ENCODE data around the gene CITED4. TPM values are rescaled to one million over a fixed set of nuclear protein-coding genes. Genes with fewer than 3 reads are reported as not detected.

Gene CITED4
- total RNA-seq, 1 experiment from 2014 or later = 7.8 TPM

DNA sequence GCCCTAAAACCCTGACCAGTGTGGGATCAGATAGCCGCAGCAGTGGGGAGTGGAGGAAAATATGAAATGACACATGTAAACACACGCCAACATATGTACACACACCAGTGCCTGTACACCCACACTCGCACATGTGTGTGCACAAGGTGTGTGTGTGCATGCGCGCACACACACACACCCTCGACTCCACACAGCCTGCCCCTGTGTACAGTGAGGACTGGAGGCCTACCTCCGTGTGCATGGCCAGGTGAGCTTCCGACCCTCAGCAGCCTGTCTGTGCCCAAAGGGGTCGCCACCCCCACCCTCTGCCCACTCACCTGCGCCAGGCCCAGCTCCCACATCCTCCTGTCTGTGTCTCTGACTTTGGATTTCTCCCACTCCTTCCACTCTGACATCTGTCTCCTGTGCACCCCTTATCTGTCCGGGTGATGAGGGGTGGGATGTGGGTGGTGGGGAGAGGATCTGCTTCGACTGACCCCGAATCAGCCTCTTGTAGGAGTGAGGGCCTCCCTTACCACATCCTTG lies 31.7 kb downstream of the CITED4 start:
- intact Hi-C loops (cut with micrococcal nuclease) = no loop called here
- Histone ChIP-seq H2AFZ (ENCODE audit: low read depth, low read length, poor library complexity, severe bottlenecking) (no peak overlapping the region), H3K4me3 (replicated peaks in 1 of 2; ENCODE audit: low read depth in 1 of 2, low read length in 2 of 2) (no peak overlapping the region), H3K4me1 (ENCODE audit: control insufficient read depth in 1 of 2, insufficient read depth in 2 of 2, low read length in 2 of 2) (no peaks in the 10 kb centered on the region), H3K79me2 (ENCODE audit: insufficient read depth, low read length) (no peaks in the 10 kb centered on the region), H3K27ac (ENCODE audit: low read depth, low read length) (no peak overlapping the region), H3K27me3 (ENCODE audit: insufficient read depth, low read length) (no peaks in the 10 kb centered on the region), H3K9me3 (ENCODE audit: control insufficient read depth in 1 of 2, insufficient read depth in 1 of 2, low read depth in 1 of 2, low read length in 2 of 2) (no peaks in the 10 kb centered on the region), H3K4me2 (ENCODE audit: low read length) (no peak overlapping the region), H3K9me2 (ENCODE audit: insufficient read depth) (no peaks in the 10 kb centered on the region), H3K9ac (ENCODE audit: low read length) (no peak overlapping the region), H3K36me3 (ENCODE audit: control insufficient read depth in 1 of 2, insufficient read depth in 2 of 2, low read length in 2 of 2) (no peaks in the 10 kb centered on the region), H4K20me1 (ENCODE audit: insufficient read depth) (no peaks in the 10 kb centered on the region)
- no peak for DNase-seq (ENCODE audit: low read depth, low spot score)
- RAD21 ChIA-PET (ENCODE audit: low non-redundant PET in 1 of 2, low total read pairs in 2 of 2, uncharacterized antibody in 2 of 2, unreplicated experiment in 2 of 2) = no interaction called here
- BruUV-seq (replicated peaks) = no TSS peak
- ATAC-seq = no peak
- no peak for TF ChIP-seq TCF7L2 (IDR thresholded peaks at IDR 0.05; ENCODE audit: borderline replicate concordance, extremely low read depth, insufficient read depth, insufficient read length)
- TF ChIP-seq MAX (IDR thresholded peaks at IDR 0.05) = no peak
- TF ChIP-seq EZH2phosphoT487 (IDR thresholded peaks at IDR 0.05; ENCODE audit: borderline replicate concordance) = no peak
- TF ChIP-seq EZH2 (IDR thresholded peaks at IDR 0.05) = no peak
- TF ChIP-seq ZFX (IDR thresholded peaks at IDR 0.05) = no peak
- no peak for TF ChIP-seq CBX3 (IDR thresholded peaks at IDR 0.05; ENCODE audit: low read depth)
- TF ChIP-seq SIN3A (IDR thresholded peaks at IDR 0.05; ENCODE audit: low read depth) = no peak
- no peak for TF ChIP-seq ELF1 (IDR thresholded peaks at IDR 0.05; ENCODE audit: borderline replicate concordance, low read depth)
- POLR2A ChIA-PET = no interaction called here
- CTCF ChIA-PET = no interaction called here

DNA sequence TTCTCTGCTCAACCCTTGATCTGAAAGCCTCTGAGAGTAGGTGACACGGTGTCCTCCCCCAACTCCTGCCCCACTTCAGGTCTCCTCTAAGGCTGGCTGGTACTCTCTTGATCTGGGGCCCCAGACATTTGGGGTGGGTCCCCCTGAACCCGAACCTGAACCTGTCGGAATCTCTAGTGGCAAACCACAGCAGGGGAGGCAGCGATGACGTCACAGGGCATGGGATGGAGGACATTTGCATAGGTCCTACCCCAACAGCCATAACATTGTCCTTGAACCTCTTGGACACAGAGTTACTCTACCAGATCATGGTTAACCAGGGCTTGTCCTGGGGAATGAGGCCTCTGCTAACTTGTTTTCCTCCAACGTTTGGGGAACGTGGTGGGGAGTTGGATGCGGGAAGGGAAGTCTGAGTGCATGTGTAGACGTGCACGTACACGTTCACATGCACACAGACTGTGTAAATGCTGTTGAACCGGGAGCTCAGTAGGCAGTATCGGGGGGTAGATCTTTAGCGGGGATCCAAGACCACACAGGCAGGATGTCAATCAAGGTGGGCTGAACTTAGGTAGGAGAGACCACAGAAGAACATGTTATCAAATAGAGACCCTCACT lies 32.4 kb downstream of the CITED4 start:
- TF ChIP-seq SRF (IDR thresholded peaks at IDR 0.05; ENCODE audit: low read depth) (no peak), MAX (IDR thresholded peaks at IDR 0.05) (no peak), CEBPB (IDR thresholded peaks at IDR 0.05; ENCODE audit: low read depth) (no peak), EZH2phosphoT487 (IDR thresholded peaks at IDR 0.05; ENCODE audit: borderline replicate concordance) (no peak), EGR1 (IDR thresholded peaks at IDR 0.05; ENCODE audit: low read depth) (no peak), POLR2AphosphoS5 (IDR thresholded peaks at IDR 0.05; ENCODE audit: low read depth, low read length) (no peak), JUND (IDR thresholded peaks at IDR 0.05) (no peak), POLR2A (IDR thresholded peaks at IDR 0.05; ENCODE audit: borderline replicate concordance, extremely low read depth, insufficient read depth, insufficient read length) (no peak)
- intact Hi-C loops (cut with micrococcal nuclease) = no loop called here
- no peaks in the 10 kb centered on the region for H3K9me2 ChIP-seq (ENCODE audit: insufficient read depth)
- no peaks in the 10 kb centered on the region for H3K9me3 ChIP-seq (ENCODE audit: control insufficient read depth in 1 of 2, insufficient read depth in 1 of 2, low read depth in 1 of 2, low read length in 2 of 2)
- no peaks in the 10 kb centered on the region for H3K27me3 ChIP-seq (ENCODE audit: insufficient read depth, low read length)
- no TSS peak for BruUV-seq (replicated peaks)
- H3K36me3 ChIP-seq (ENCODE audit: control insufficient read depth in 1 of 2, insufficient read depth in 2 of 2, low read length in 2 of 2) = no peaks in the 10 kb centered on the region
- no peaks in the 10 kb centered on the region for H3K79me2 ChIP-seq (ENCODE audit: insufficient read depth, low read length)
- ATAC-seq (no peak), DNase-seq (ENCODE audit: low read depth, low spot score) (no peak)
- H3K4me3 ChIP-seq (replicated peaks in 1 of 2; ENCODE audit: low read depth in 1 of 2, low read length in 2 of 2) = no peak overlapping the region
- no peaks in the 10 kb centered on the region for H3K4me1 ChIP-seq (ENCODE audit: control insufficient read depth in 1 of 2, insufficient read depth in 2 of 2, low read length in 2 of 2)
- CTCF ChIA-PET = no interaction called here
- no peak overlapping the region for H2AFZ ChIP-seq (ENCODE audit: low read depth, low read length, poor library complexity, severe bottlenecking)
- H3K27ac ChIP-seq (ENCODE audit: low read depth, low read length) = no peak overlapping the region
- no peaks in the 10 kb centered on the region for H4K20me1 ChIP-seq (ENCODE audit: insufficient read depth)
- H3K9ac ChIP-seq (ENCODE audit: low read length) = no peak overlapping the region
- POLR2A ChIA-PET = no interaction called here
- RAD21 ChIA-PET (ENCODE audit: low non-redundant PET in 1 of 2, low total read pairs in 2 of 2, uncharacterized antibody in 2 of 2, unreplicated experiment in 2 of 2) = no interaction called here
- no peak overlapping the region for H3K4me2 ChIP-seq (ENCODE audit: low read length)

All from HCT116 (cell line).